Loucy (cell line): Measurements from ENCODE around the gene FAM209B.

ENCODE experiments used
- H2AFZ ChIP-seq: fragments of 200-600 bp; sonication (generic); 2 replicates; pipeline ENCODE4 v1.6.0; 2016; ENCODE audit warnings: antibody characterized with exemption, mild to moderate bottlenecking, low read length, moderate library complexity
- H3F3A ChIP-seq: fragments of 200-600 bp; 2 replicates; pipeline ENCODE4 v1.6.0; 2016; ENCODE audit warnings: antibody characterized with exemption, low read depth, mild to moderate bottlenecking
- H3K27me3 ChIP-seq: fragments of 200-600 bp; sonication (generic); 2 replicates; pipeline ENCODE4 v1.6.1; 2014; ENCODE audit warnings: low read length, mild to moderate bottlenecking; ENCODE audit not compliant: insufficient read depth, poor library complexity, severe bottlenecking
- H3K36me3 ChIP-seq: fragments of 200-600 bp; sonication (generic); 2 replicates; pipeline ENCODE4 v1.6.1; 2016; ENCODE audit warnings: low read length; ENCODE audit not compliant: insufficient read depth
- H3K4me1 ChIP-seq: fragments of 200-600 bp; sonication (generic); 2 replicates; pipeline ENCODE4 v1.5.1; 2014; ENCODE audit warnings: low read length, mild to moderate bottlenecking; ENCODE audit not compliant: insufficient read depth, poor library complexity, severe bottlenecking
- H3K4me2 ChIP-seq: fragments of 200-600 bp; sonication (generic); 2 replicates; pipeline ENCODE4 v1.6.0; 2014; ENCODE audit warnings: antibody characterized with exemption, low read length, low read depth, mild to moderate bottlenecking; ENCODE audit not compliant: poor library complexity, severe bottlenecking
- H3K4me3 ChIP-seq: fragments of 200-600 bp; sonication (generic); 2 replicates; pipeline ENCODE4 v1.5.1; 2014; ENCODE audit warnings: low read length, mild to moderate bottlenecking, mixed read lengths; ENCODE audit not compliant: poor library complexity, severe bottlenecking
- H3K79me2 ChIP-seq: fragments of 200-600 bp; sonication (generic); 2 replicates; pipeline ENCODE4 v1.6.1; 2014; ENCODE audit warnings: low read length; ENCODE audit not compliant: insufficient read depth
- H3K9ac ChIP-seq: fragments of 200-600 bp; sonication (generic); 2 replicates; pipeline ENCODE4 v1.6.0; 2014; ENCODE audit warnings: mild to moderate bottlenecking, low read depth, low read length, moderate library complexity; ENCODE audit not compliant: poor library complexity, severe bottlenecking
- H3K9me2 ChIP-seq: fragments of 200-600 bp; sonication (generic); replicated peaks from 2 replicates; pipeline ENCODE4 v1.6.1; 2016; ENCODE audit warnings: low read depth, low read length, mixed read lengths
- H3K9me3 ChIP-seq: fragments of 200-600 bp; sonication (generic); 2 replicates; pipeline ENCODE4 v1.6.1; 2014; ENCODE audit warnings: mild to moderate bottlenecking, antibody characterized with exemption, low read length, low read depth; ENCODE audit not compliant: insufficient read depth
- H4K20me1 ChIP-seq: fragments of 200-600 bp; sonication (generic); 2 replicates; pipeline ENCODE4 v1.6.0; 2014; ENCODE audit warnings: antibody characterized with exemption, low read length, mild to moderate bottlenecking; ENCODE audit not compliant: insufficient read depth, poor library complexity, severe bottlenecking
- EZH2phosphoT487 ChIP-seq: fragments of 200-600 bp; IDR thresholded peaks from 2 replicates; pipeline ENCODE4 v1.6.1; 2018; ENCODE audit warnings: antibody characterized with exemption, mild to moderate bottlenecking, moderate library complexity, borderline replicate concordance
- TF ChIP-seq, protein P1 (sequence below): fragments of 200-600 bp; sonication (generic); conservative IDR thresholded peaks from 2 replicates; pipeline ENCODE4 v1.5.1; 2014; ENCODE audit warnings: mild to moderate bottlenecking, antibody characterized with exemption, low read length

Gene FAM209B

DNA sequence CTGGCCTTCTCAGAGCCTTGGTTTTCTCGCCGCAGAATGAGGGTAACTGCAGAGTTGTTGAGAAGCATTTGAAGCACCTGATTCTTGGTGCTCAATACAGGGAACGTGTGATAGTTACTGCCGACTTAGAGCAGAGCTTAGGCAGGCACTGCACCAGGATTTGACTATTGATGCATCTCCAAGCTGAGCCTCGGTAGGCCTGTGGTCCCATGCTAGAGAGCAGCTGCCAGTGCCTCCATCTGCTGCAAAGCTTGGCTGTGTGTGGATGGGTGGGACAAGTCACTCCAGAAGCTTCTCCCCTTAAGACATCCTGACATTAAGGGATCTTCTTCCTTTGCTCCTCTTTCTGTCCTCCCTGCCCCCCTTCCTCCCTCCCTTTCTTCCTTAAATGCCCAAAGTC lies 40.9 kb downstream of the FAM209B start:
- TF ChIP-seq EZH2phosphoT487 = no peak
- TF ChIP-seq, protein P1, sequence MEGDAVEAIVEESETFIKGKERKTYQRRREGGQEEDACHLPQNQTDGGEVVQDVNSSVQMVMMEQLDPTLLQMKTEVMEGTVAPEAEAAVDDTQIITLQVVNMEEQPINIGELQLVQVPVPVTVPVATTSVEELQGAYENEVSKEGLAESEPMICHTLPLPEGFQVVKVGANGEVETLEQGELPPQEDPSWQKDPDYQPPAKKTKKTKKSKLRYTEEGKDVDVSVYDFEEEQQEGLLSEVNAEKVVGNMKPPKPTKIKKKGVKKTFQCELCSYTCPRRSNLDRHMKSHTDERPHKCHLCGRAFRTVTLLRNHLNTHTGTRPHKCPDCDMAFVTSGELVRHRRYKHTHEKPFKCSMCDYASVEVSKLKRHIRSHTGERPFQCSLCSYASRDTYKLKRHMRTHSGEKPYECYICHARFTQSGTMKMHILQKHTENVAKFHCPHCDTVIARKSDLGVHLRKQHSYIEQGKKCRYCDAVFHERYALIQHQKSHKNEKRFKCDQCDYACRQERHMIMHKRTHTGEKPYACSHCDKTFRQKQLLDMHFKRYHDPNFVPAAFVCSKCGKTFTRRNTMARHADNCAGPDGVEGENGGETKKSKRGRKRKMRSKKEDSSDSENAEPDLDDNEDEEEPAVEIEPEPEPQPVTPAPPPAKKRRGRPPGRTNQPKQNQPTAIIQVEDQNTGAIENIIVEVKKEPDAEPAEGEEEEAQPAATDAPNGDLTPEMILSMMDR = no peak
- no peaks in the 10 kb centered on the region for H3K9me2 ChIP-seq
- no peak overlapping the region for H3K4me2 ChIP-seq

DNA sequence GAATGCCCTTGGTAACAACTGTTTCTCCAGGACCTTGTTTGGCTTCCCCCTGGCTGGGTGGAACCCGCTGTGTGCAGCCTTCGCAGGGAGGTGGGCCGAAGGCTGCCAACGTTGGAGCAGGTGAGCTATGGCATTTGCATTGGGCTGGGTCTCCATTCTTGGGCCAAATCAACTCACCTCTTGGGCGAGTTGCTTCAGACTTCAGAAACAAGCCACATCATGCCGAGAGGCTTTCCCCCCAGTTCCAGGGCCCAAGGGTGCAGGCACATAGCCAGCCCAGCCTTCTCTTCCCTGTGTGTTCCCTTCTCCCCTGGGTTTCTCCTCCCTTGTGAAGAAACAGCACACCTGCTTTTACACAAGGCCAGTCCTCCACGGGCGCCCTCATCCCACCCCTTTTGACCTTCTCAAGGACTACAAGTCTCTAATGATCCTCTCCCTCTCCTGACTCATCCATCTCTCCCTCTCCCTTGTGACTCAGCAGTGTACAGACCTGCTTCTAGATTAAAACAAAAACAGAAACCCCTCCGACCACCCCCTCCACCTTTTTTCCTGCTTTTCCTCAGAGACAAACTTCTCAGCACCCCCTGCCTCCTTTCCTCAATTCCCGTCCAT lies 41.6 kb downstream of the FAM209B start:
- Histone ChIP-seq H4K20me1 (no peaks in the 10 kb centered on the region), H3K27me3 (no peaks in the 10 kb centered on the region), H2AFZ (no peak overlapping the region), H3K36me3 (no peaks in the 10 kb centered on the region), H3K9me3 (no peaks in the 10 kb centered on the region), H3F3A (no peaks in the 10 kb centered on the region), H3K79me2 (no peaks in the 10 kb centered on the region), H3K4me3 (no peak overlapping the region), H3K9ac (no peak overlapping the region), H3K4me1 (no peaks in the 10 kb centered on the region), H3K4me2 (no peak overlapping the region), H3K9me2 (no peaks in the 10 kb centered on the region)
- TF ChIP-seq EZH2phosphoT487 = no peak
- TF ChIP-seq, protein P1 = no peak

More for the DNA sequence above, 40.9 kb downstream of the FAM209B start:
- Histone ChIP-seq H3F3A (no peaks in the 10 kb centered on the region), H3K9ac (no peak overlapping the region), H3K4me3 (no peak overlapping the region), H2AFZ (no peak overlapping the region), H3K27me3 (no peaks in the 10 kb centered on the region), H3K9me3 (no peaks in the 10 kb centered on the region), H3K36me3 (no peaks in the 10 kb centered on the region), H3K4me1 (no peaks in the 10 kb centered on the region), H3K79me2 (no peaks in the 10 kb centered on the region), H4K20me1 (no peaks in the 10 kb centered on the region)

DNA sequence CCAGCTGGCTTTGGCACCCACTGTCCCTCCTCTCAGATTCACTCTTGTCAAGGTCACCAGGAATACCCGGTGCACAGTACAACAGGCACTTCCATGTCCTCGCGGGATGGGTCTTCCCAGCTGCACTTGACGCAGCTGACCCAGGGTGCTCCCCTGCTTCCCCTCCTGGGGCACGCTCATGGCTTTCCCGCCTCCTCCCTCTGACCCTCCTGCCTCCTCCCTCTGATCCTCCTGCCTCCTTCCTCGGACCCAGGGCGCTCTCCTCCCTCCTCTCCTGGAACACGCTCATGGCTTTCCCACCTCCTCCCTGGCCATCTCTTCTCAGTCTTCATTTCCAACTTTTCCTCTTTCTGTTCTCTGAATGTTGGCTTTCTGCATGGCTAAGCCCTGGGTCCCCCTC lies 42.1 kb downstream of the FAM209B start:
- Histone ChIP-seq H3K9ac (no peak overlapping the region), H3K27me3 (no peaks in the 10 kb centered on the region), H3K36me3 (no peaks in the 10 kb centered on the region), H4K20me1 (no peaks in the 10 kb centered on the region), H3K9me3 (no peaks in the 10 kb centered on the region), H3K4me3 (no peak overlapping the region), H2AFZ (no peak overlapping the region), H3K79me2 (no peaks in the 10 kb centered on the region), H3F3A (no peaks in the 10 kb centered on the region), H3K4me1 (no peaks in the 10 kb centered on the region), H3K4me2 (no peak overlapping the region), H3K9me2 (no peaks in the 10 kb centered on the region)
- TF ChIP-seq, protein P1 = no peak
- TF ChIP-seq EZH2phosphoT487 = no peak
